OCI-LY7 (cell line): ENCODE results near the gene CYBB. TPM values are rescaled to one million over a fixed set of nuclear protein-coding genes. Genes with fewer than 3 reads are reported as not detected.

Source experiments
- BruUV-seq: library from RNA; stranded (reverse); fragments of 400-500 nt; replicated peaks from 2 replicates; lab custom pipeline; 2021; lab: Mats Ljungman, UMichigan
- CTCF ChIA-PET: fragments of 300-600 bp; sonication (Branson Sonifier 250); formaldehyde crosslinking; loops from one replicate; lab custom pipeline; 2022; ENCODE audit warnings: antibody characterized with exemption; ENCODE audit not compliant: unreplicated experiment; lab: Charles Lee
- POLR2A ChIA-PET: fragments of 300-600 bp; sonication (Branson Sonifier 250); formaldehyde crosslinking; loops from one replicate; lab custom pipeline; 2022; ENCODE audit warnings: antibody characterized with exemption; lab: Charles Lee
- DNase-seq: peaks from one replicate; pipeline ENCODE4 v3.0.0-alpha.2; 2015; ENCODE audit warnings: low spot score
- H2AFZ ChIP-seq: fragments of 200-600 bp; sonication (generic), shearing (Covaris generic); 2 replicates; pipeline ENCODE4 v1.6.1; 2014; ENCODE audit warnings: mild to moderate bottlenecking, antibody characterized with exemption, low read length, moderate library complexity
- H3K27ac ChIP-seq: fragments of 200-600 bp; sonication (generic); 2 replicates; pipeline ENCODE4 v1.5.1; 2014; ENCODE audit warnings: mixed run types, low read depth, mild to moderate bottlenecking, moderate library complexity, low read length, inconsistent platforms; ENCODE audit not compliant: poor library complexity, severe bottlenecking
- H3K36me3 ChIP-seq: fragments of 200-600 bp; sonication (generic); 2 replicates; pipeline ENCODE4 v1.6.1; 2014; ENCODE audit warnings: mild to moderate bottlenecking, antibody characterized with exemption, low read length, moderate library complexity, mixed read lengths; ENCODE audit not compliant: insufficient read depth
- H3K4me1 ChIP-seq: fragments of 200-600 bp; sonication (generic); 2 replicates; pipeline ENCODE4 v1.5.1; 2014; ENCODE audit warnings: mild to moderate bottlenecking, low read length; ENCODE audit not compliant: insufficient read depth, poor library complexity, severe bottlenecking
- H3K4me2 ChIP-seq: fragments of 200-600 bp; sonication (generic); 2 replicates; pipeline ENCODE4 v1.6.1; 2014; ENCODE audit warnings: mild to moderate bottlenecking, low read length
- H3K4me3 ChIP-seq: fragments of 200-600 bp; sonication (generic); 2 replicates; pipeline ENCODE4 v1.5.1; 2014; ENCODE audit warnings: mild to moderate bottlenecking, low read depth, low read length; ENCODE audit not compliant: poor library complexity, severe bottlenecking
- H3K79me2 ChIP-seq: fragments of 200-600 bp; sonication (generic); 2 replicates; pipeline ENCODE4 v1.6.1; 2016; ENCODE audit warnings: low read depth, mild to moderate bottlenecking, low read length, moderate library complexity, mixed read lengths; ENCODE audit not compliant: insufficient read depth
- H3K9me2 ChIP-seq: fragments of 200-600 bp; sonication (generic); 2 replicates; pipeline ENCODE4 v1.6.1; 2016; ENCODE audit warnings: mild to moderate bottlenecking, low read length, mixed read lengths; ENCODE audit not compliant: insufficient read depth
- H3K9me3 ChIP-seq: fragments of 200-600 bp; sonication (generic); 2 replicates; pipeline ENCODE4 v1.6.1; 2014; ENCODE audit warnings: mild to moderate bottlenecking, mixed run types, low read length, mixed read lengths
- H4K20me1 ChIP-seq: fragments of 200-600 bp; sonication (generic); 2 replicates; pipeline ENCODE4 v1.6.1; 2014; ENCODE audit warnings: mild to moderate bottlenecking, antibody characterized with exemption, low read length, moderate library complexity, mixed read lengths; ENCODE audit not compliant: insufficient read depth
- EZH2phosphoT487 ChIP-seq: fragments of 200-600 bp; sonication (generic); IDR thresholded peaks from 2 replicates; pipeline ENCODE4 v1.6.1; 2018; ENCODE audit warnings: low read depth, borderline replicate concordance, mild to moderate bottlenecking, mixed run types, antibody characterized with exemption, low read length, moderate library complexity, mixed read lengths
- intact Hi-C: fragments of 100-400 bp; cut with micrococcal nuclease; formaldehyde crosslinking; loops from one replicate; pipeline ENCODE4 v1.10.0; 2022; ENCODE audit not compliant: unreplicated experiment
- total RNA-seq, 2 experiments: library from RNA; depleted of rRNA in 1 of 2; stranded (reverse); fragments of >200 nt in 1 of 2; shearing (Covaris generic) in 1 of 2; gene quantifications; 2 replicates each; pipeline ENCODE4 v1.2.3, GENCODE V29; 2014 to 2022
- TF ChIP-seq, protein P1 (sequence below): fragments of 200-600 bp; sonication (generic); conservative IDR thresholded peaks from 2 replicates; pipeline ENCODE4 v1.5.1; 2014; ENCODE audit warnings: mild to moderate bottlenecking, antibody characterized with exemption, low read length, moderate library complexity, mixed read lengths

CYBB gene
- total RNA-seq, 2 experiments from 2014 or later: 25.4 to 38.3 TPM

DNA sequence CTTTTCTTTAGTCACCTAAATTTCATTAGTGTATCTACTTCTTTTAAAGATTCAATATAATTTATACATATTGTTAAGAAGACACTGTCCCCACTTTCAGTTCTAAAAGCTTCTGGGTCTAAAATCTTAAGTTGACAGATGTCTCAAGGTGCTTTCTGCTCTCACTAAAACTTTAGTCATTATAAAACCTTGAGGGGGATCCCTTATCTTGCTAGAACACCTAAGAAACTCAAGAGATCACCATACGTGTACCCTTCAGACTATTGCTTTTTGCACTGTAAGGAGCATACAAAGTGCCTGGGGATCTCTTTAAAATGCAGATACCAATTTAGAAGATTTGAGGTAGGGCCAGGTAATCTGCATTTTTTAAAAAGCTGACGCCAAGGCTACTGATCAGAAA lies 30.1 kb downstream of the CYBB start:
- H3K27ac ChIP-seq: no peak overlapping the region
- H3K9me2 ChIP-seq: no peaks in the 10 kb centered on the region
- H2AFZ ChIP-seq: no peak overlapping the region
- H3K36me3 ChIP-seq: peaks cover 76% of the 10 kb centered on the region
- no TSS peak for BruUV-seq
- H3K9me3 ChIP-seq: no peaks in the 10 kb centered on the region
- H3K4me1 ChIP-seq: peaks cover 33% of the 10 kb centered on the region
- TF ChIP-seq, protein P1, sequence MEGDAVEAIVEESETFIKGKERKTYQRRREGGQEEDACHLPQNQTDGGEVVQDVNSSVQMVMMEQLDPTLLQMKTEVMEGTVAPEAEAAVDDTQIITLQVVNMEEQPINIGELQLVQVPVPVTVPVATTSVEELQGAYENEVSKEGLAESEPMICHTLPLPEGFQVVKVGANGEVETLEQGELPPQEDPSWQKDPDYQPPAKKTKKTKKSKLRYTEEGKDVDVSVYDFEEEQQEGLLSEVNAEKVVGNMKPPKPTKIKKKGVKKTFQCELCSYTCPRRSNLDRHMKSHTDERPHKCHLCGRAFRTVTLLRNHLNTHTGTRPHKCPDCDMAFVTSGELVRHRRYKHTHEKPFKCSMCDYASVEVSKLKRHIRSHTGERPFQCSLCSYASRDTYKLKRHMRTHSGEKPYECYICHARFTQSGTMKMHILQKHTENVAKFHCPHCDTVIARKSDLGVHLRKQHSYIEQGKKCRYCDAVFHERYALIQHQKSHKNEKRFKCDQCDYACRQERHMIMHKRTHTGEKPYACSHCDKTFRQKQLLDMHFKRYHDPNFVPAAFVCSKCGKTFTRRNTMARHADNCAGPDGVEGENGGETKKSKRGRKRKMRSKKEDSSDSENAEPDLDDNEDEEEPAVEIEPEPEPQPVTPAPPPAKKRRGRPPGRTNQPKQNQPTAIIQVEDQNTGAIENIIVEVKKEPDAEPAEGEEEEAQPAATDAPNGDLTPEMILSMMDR: no peak
- TF ChIP-seq EZH2phosphoT487: no peak
- no peaks in the 10 kb centered on the region for H3K79me2 ChIP-seq
- no peaks in the 10 kb centered on the region for H4K20me1 ChIP-seq
- ChIA-PET POLR2A (interaction anchor here (2.3 kb wide), 1 partner anchor 32 kb away, joined by 5 read pairs; no protein-coding TSS in a partner anchor), CTCF (no interaction called here)
- H3K4me3 ChIP-seq: no peak overlapping the region
- intact Hi-C loops: loop anchor here (10.0 kb wide), 2 partner anchors 395 to 995 kb away; partner anchors contain the start of gene MID1IP1
- DNase-seq: no peak
- H3K4me2 ChIP-seq: no peak overlapping the region

DNA sequence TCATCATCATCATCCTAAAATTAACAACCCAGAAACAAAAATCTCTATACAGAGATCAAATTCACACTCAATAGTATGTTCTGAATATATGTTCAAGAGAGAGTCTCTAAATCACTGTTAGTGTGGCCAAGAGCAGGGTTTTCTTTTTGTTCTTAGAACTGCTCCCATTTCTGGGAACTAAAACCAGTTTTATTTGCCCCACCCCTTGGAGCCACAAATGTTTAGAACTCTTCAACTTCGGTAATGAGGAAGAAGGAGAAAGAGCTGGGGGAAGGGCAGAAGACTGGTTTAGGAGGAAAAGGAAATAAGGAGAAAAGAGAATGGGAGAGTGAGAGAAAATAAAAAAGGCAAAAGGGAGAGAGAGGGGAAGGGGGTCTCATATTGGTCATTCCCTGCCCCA lies 32.3 kb downstream of the CYBB start:
- Histone ChIP-seq H3K36me3 (peaks cover 55% of the 10 kb centered on the region), H3K4me1 (peaks cover 55% of the 10 kb centered on the region), H2AFZ (no peak overlapping the region), H3K27ac (peak overlapping the region; percentile 8), H3K79me2 (no peaks in the 10 kb centered on the region), H3K4me3 (no peak overlapping the region), H3K9me2 (no peaks in the 10 kb centered on the region), H3K4me2 (peak overlapping the region; percentile 38; the same call in 1 of the 2 replicates), H4K20me1 (no peaks in the 10 kb centered on the region), H3K9me3 (no peaks in the 10 kb centered on the region)
- no peak for DNase-seq
- intact Hi-C loops: loop anchor here (10.0 kb wide), 2 partner anchors 393 to 993 kb away; partner anchors contain the start of gene MID1IP1
- ChIA-PET CTCF (no interaction called here), POLR2A (interaction anchor here (0.7 to 2.3 kb wide), 5 partner anchors 8 to 35 kb away, joined by 3 to 9 read pairs (median 5); no protein-coding TSS in a partner anchor)
- BruUV-seq: no TSS peak
- TF ChIP-seq EZH2phosphoT487: no peak
- TF ChIP-seq, protein P1: no peak

DNA sequence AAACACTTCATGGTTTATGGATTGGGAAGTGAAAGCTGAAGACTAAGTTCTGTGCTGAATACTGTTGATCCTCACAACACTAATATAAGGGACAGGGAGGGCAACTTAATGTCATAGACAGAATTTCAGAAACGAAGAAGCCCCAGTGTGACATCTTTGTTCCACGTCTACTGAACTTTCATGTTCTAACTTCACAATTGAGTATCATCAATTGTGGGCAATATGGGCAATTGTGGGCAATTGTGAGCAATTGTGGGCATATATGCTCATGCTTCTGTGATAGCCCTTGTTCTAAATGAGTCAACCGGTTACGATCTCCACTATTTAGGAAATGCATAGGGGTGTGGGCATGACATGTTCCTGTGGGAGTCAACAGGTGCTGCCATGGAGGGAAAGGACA lies 33.7 kb downstream of the CYBB start:
- Histone ChIP-seq H2AFZ (no peak overlapping the region), H3K27ac (peak overlapping the region; percentile 45), H3K4me2 (peak overlapping the region; percentile 38), H3K4me3 (no peak overlapping the region), H4K20me1 (no peaks in the 10 kb centered on the region), H3K79me2 (no peaks in the 10 kb centered on the region), H3K36me3 (peaks cover 42% of the 10 kb centered on the region), H3K4me1 (peaks cover 66% of the 10 kb centered on the region), H3K9me3 (no peaks in the 10 kb centered on the region), H3K9me2 (no peaks in the 10 kb centered on the region)
- POLR2A ChIA-PET: interaction anchor here (0.6 to 2.0 kb wide), 9 partner anchors 9 to 43 kb away, joined by 3 to 9 read pairs (median 3); partner anchors contain the start of gene CYBB
- TF ChIP-seq EZH2phosphoT487: no peak
- TF ChIP-seq, protein P1: no peak
- BruUV-seq: no TSS peak
- CTCF ChIA-PET: no interaction called here
- DNase-seq: no peak
- intact Hi-C loops: loop anchor here (10.0 kb wide), 2 partner anchors 391 to 991 kb away; partner anchors contain the start of gene MID1IP1
